Hair follicle dermal papilla cell (primary cell): ENCODE measurements around the gene SHANK2. TPM values are rescaled to one million over a fixed set of nuclear protein-coding genes. Genes with fewer than 3 reads are reported as not detected.

ENCODE experiments used
- total RNA-seq: library from RNA; depleted of rRNA; stranded (reverse); fragments of >200 nt; gene quantifications from 2 replicates; pipeline ENCODE4 v1.2.3, GENCODE V29; 2012

The SHANK2 gene
- 0.85 and 0.97 TPM in 2 replicates for total RNA-seq

DNA sequence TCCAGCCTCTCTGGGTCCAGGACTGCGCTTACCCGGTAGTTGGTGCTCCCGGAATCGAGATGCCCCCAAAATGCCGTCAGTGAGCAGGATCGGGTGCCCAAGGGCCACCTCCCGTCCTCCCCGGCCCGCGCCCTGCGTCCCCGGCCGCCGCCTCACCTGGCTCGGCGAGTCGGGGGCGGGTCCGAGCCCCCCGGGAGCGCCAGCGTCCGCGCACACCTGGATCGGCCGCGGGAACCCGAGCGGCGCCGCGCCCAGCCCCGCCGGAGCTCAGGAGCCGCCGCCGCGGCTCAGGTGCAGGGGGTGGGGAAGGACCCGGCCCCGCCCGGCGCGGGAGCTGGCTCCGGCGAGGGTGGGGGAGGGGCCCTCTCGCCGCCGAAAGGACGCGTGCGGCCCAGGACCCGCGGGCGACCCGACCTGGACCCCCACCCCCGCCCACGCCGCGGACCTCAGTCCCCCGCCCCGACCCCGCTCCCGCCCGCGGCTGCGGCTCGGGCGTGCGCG lies at the start of gene SHANK2:
Gene SHANK2 (minus strand): TSS at position 309 of the 501 bp plus-strand sequence. CDS start 105,251 bp downstream, outside the sequence.

Other genes starting within 250 kb of the SHANK2 start
- 55.3 and 74.2 TPM in 2 replicates for gene DHCR7, start 195.8 kb upstream of the SHANK2 start, total RNA-seq
- 63.1 and 78.5 TPM in 2 replicates for gene NADSYN1, start 200.6 kb upstream of the SHANK2 start, total RNA-seq